ENCODE results near the gene EPN3. TPM values are rescaled to one million over a fixed set of nuclear protein-coding genes. Genes with fewer than 3 reads are reported as not detected.

The EPN3 gene
- total RNA-seq, 3 donors from 2014 or later: 16.2 to 40.0 (median 27.4) TPM

- intact Hi-C loops (cut with DNase I, micrococcal nuclease): no loop called here
- no peak overlapping the region for H3K4me3 ChIP-seq
- ATAC-seq: no peak
These were observed 2.9 kb downstream of the EPN3 start for GRCh38 chr17:50535407-50535806.

DNA sequence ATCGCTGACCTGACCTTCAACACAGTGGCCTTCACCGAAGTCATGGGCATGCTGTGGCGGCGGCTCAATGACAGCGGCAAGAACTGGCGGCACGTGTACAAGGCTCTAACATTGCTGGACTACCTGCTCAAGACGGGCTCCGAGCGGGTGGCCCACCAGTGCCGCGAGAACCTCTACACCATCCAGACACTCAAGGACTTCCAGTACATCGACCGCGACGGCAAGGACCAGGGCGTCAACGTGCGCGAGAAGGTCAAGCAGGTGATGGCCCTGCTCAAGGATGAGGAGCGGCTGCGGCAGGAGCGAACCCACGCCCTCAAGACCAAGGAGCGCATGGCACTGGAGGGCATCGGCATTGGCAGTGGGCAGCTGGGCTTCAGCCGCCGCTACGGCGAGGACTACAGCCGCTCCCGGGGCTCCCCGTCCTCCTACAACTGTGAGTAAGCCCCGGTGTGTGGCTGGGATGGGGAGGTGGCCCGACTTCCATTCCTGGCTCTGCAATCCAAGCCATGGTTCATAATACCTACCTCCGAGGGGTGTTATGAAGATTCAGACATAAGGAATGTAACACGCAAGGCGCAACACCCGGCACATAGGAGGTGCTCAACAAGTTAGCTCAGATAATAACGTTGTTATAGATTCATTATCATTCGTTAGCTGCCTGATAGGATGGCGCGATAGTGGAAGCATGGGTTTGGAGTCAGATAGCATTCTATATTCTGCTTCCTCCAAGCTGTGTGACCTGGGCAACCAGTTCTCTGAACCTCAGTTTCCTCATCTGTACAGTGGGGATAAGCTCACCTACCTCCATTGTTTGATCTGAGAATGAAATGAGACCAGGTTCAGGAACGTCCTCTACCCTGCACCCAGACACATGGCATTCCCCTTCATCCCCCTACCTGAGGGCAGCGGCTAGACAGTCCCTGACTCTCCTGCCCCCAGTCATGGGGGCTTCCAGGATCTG, 4.4 kb downstream of the EPN3 start:
- ATAC-seq (no peak), DNase-seq (peak in 1 of 3 donors; percentile 55)
- TF ChIP-seq, protein P1, sequence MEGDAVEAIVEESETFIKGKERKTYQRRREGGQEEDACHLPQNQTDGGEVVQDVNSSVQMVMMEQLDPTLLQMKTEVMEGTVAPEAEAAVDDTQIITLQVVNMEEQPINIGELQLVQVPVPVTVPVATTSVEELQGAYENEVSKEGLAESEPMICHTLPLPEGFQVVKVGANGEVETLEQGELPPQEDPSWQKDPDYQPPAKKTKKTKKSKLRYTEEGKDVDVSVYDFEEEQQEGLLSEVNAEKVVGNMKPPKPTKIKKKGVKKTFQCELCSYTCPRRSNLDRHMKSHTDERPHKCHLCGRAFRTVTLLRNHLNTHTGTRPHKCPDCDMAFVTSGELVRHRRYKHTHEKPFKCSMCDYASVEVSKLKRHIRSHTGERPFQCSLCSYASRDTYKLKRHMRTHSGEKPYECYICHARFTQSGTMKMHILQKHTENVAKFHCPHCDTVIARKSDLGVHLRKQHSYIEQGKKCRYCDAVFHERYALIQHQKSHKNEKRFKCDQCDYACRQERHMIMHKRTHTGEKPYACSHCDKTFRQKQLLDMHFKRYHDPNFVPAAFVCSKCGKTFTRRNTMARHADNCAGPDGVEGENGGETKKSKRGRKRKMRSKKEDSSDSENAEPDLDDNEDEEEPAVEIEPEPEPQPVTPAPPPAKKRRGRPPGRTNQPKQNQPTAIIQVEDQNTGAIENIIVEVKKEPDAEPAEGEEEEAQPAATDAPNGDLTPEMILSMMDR (IDR thresholded peaks at IDR 0.05): no peak
- peaks cover 55% of the 10 kb centered on the region for H3K4me1 ChIP-seq (ENCODE audit: low read depth)
- no peaks in the 10 kb centered on the region for H3K9me3 ChIP-seq
- H3K36me3 ChIP-seq (ENCODE audit: low read depth): no peaks in the 10 kb centered on the region
- no peak overlapping the region for H3K4me3 ChIP-seq
- intact Hi-C loops (cut with DNase I, micrococcal nuclease): no loop called here

More at GRCh38 chr17:50535407-50535806, 2.9 kb downstream of the EPN3 start:
- DNase-seq: no peak
- H3K36me3 ChIP-seq (ENCODE audit: low read depth): no peaks in the 10 kb centered on the region
- peaks cover 41% of the 10 kb centered on the region for H3K4me1 ChIP-seq (ENCODE audit: low read depth)
- no peaks in the 10 kb centered on the region for H3K9me3 ChIP-seq
- TF ChIP-seq, protein P1 (IDR thresholded peaks at IDR 0.05): no peak

GRCh38 chr17:50537721-50538548, 5.4 kb downstream of the EPN3 start:
- ATAC-seq: no peak
- intact Hi-C loops (cut with DNase I, micrococcal nuclease): no loop called here
- no peaks in the 10 kb centered on the region for H3K36me3 ChIP-seq (ENCODE audit: low read depth)
- H3K4me3 ChIP-seq: no peak overlapping the region
- no peak for DNase-seq
- no peaks in the 10 kb centered on the region for H3K9me3 ChIP-seq
- peaks cover 57% of the 10 kb centered on the region for H3K4me1 ChIP-seq (ENCODE audit: low read depth)
- TF ChIP-seq, protein P1 (IDR thresholded peaks at IDR 0.05): no peak

DNA sequence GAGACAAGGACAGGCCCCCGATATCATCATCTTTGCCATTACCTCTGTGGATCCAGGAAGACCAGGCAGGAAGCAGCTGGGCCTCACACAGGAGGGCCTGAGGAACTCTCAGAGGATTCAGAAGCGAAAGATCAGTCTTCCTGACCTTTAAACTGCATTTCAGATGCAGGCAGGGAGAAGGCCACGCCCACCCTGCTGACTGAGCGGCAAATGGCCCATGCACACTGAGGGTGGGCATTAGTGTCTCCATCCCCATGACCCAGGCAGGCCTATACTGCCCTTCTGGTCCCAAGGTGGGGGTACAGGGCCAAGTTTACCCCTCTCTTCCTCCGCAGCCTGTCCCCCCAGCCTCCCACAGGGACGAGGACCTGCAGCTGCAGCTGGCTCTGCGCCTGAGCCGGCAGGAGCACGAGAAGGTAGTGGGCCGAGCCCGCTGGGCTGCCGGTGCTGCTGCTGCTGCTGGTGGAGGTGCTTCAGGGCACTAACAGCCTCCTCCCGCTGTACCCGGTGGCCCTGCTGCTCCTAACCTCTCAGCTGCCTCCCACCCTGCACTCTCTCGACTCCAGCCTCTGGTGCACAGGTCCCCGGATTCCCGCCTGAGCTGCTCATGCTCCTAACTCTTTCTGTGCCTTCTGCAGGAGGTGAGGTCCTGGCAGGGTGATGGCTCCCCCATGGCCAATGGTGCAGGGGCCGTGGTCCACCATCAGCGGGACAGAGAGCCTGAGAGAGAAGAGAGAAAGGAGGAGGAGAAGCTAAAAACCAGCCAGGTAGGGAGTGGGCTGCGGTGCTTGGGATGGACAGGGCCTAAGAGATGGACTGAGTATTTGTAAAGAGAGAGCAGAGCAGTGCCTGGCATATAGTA, 6.2 kb downstream of the EPN3 start:
- intact Hi-C loops (cut with DNase I, micrococcal nuclease): no loop called here
- peak; percentile 59 to 71 (median 60) for DNase-seq
- peaks cover 61% of the 10 kb centered on the region for H3K4me1 ChIP-seq (ENCODE audit: low read depth)
- H3K4me3 ChIP-seq: no peak overlapping the region
- no peaks in the 10 kb centered on the region for H3K9me3 ChIP-seq
- TF ChIP-seq, protein P1 (IDR thresholded peaks at IDR 0.05): no peak
- no peak for ATAC-seq
- no peaks in the 10 kb centered on the region for H3K36me3 ChIP-seq (ENCODE audit: low read depth)

Data from mucosa of descending colon (tissue), 3 donors.